CD14-positive monocyte (primary cell): Measurements from ENCODE around the gene MRPS34. TPM values are rescaled to one million over a fixed set of nuclear protein-coding genes. Genes with fewer than 3 reads are reported as not detected.
A peak's percentile ranks its signal among the peaks of the same experiment; 100 is the strongest.

ENCODE experiments used
- DNase-seq, 3 donors: peaks; one replicate each; pipeline ENCODE4 v3.0.0-alpha.2; 2011 to 2022
- H2AFZ ChIP-seq: 2 replicates; pipeline ENCODE4 v1.6.0; 2012; ENCODE audit warnings: mild to moderate bottlenecking, low read depth, low read length, inconsistent platforms; ENCODE audit not compliant: insufficient read depth, poor library complexity, severe bottlenecking
- H3K27ac ChIP-seq, 2 donors: 1 replicate in 1 of 2; 2 replicates in 1 of 2; pipeline ENCODE4 v1.5.1; 2012 to 2013; ENCODE audit warnings: low read length in 2 of 2, control low read depth in 1 of 2, inconsistent platforms in 1 of 2, low read depth in 1 of 2, mild to moderate bottlenecking in 1 of 2
- H3K27me3 ChIP-seq, 2 donors: one replicate each; pipeline versions ENCODE4 v1.6.0 to v1.6.1; 2011 to 2013; ENCODE audit warnings: low read length in 2 of 2; ENCODE audit not compliant: control insufficient read depth in 2 of 2, insufficient read depth in 2 of 2
- H3K36me3 ChIP-seq, 2 donors: replicated peaks in 1 of 2; 1 replicate in 1 of 2; 2 replicates in 1 of 2; pipeline versions ENCODE4 v1.5.1 to v1.6.1; 2012 to 2013; ENCODE audit warnings: low read length in 2 of 2, control low read depth in 1 of 2, inconsistent platforms in 1 of 2, mild to moderate bottlenecking in 1 of 2; ENCODE audit not compliant: insufficient read depth in 2 of 2, control insufficient read depth in 1 of 2
- H3K4me1 ChIP-seq, 2 donors: 1 replicate in 1 of 2; 2 replicates in 1 of 2; pipeline versions ENCODE4 v1.5.1 to v1.6.1; 2012 to 2013; ENCODE audit warnings: low read length in 2 of 2, control low read depth in 1 of 2, inconsistent platforms in 1 of 2, mild to moderate bottlenecking in 1 of 2, moderate library complexity in 1 of 2; ENCODE audit not compliant: insufficient read depth in 2 of 2, control insufficient read depth in 1 of 2
- H3K4me2 ChIP-seq: replicated peaks from 2 replicates; pipeline ENCODE3; 2012; ENCODE audit warnings: low read length, moderate library complexity, mild to moderate bottlenecking; ENCODE audit not compliant: poor library complexity, severe bottlenecking; ENCODE audit errors: extremely low read depth
- H3K4me3 ChIP-seq, 3 experiments: fragments of 200-600 bp in 1 of 3; sonication (generic) in 1 of 3; replicated peaks in 1 of 3; 1 replicate in 2 of 3; 2 replicates in 1 of 3; pipeline ENCODE4 v1.5.1; 2011 to 2013; ENCODE audit warnings: low read length in 3 of 3, mild to moderate bottlenecking in 3 of 3, control low read depth in 2 of 3, low read depth in 2 of 3, inconsistent platforms in 1 of 3, moderate library complexity in 1 of 3
- H3K79me2 ChIP-seq: 2 replicates; pipeline ENCODE4 v1.6.0; 2012; ENCODE audit warnings: mild to moderate bottlenecking, control low read depth, inconsistent platforms, low read length, moderate library complexity; ENCODE audit not compliant: insufficient read depth
- H3K9ac ChIP-seq: 2 replicates; pipeline ENCODE4 v1.6.0; 2017; ENCODE audit warnings: low read length, mild to moderate bottlenecking; ENCODE audit not compliant: insufficient read depth, poor library complexity, severe bottlenecking
- H3K9me3 ChIP-seq, 2 donors: replicated peaks in 1 of 2; 1 replicate in 1 of 2; 2 replicates in 1 of 2; pipeline versions ENCODE4 v1.5.1 to v1.6.1; 2012 to 2013; ENCODE audit warnings: low read length in 2 of 2, control low read depth in 1 of 2; ENCODE audit not compliant: control insufficient read depth in 1 of 2, insufficient read depth in 1 of 2
- H4K20me1 ChIP-seq: 2 replicates; pipeline ENCODE4 v1.6.0; 2012; ENCODE audit warnings: mild to moderate bottlenecking, low read length, control low read depth, moderate library complexity; ENCODE audit not compliant: insufficient read depth
- H3K27ac Mint-ChIP-seq, 7 donors: one replicate each; pipeline ENCODE4 v1.8.0; 2020; ENCODE audit warnings: mild to moderate bottlenecking in 7 of 7, mixed read lengths in 7 of 7, moderate library complexity in 6 of 7, inconsistent platforms in 2 of 7
- H3K27me3 Mint-ChIP-seq, 3 donors: one replicate each; pipeline ENCODE4 v1.8.0; 2021 to 2022; ENCODE audit warnings: low read depth in 3 of 3, mild to moderate bottlenecking in 3 of 3, mixed read lengths in 3 of 3, moderate library complexity in 3 of 3, inconsistent platforms in 1 of 3
- H3K36me3 Mint-ChIP-seq, 2 donors: one replicate each; pipeline ENCODE4 v1.8.0; 2020; ENCODE audit warnings: mixed read lengths in 2 of 2, inconsistent platforms in 1 of 2, mild to moderate bottlenecking in 1 of 2
- H3K4me1 Mint-ChIP-seq: one replicate; pipeline ENCODE4 v1.8.0; 2020; ENCODE audit warnings: mild to moderate bottlenecking, mixed read lengths
- H3K4me3 Mint-ChIP-seq, 2 donors: one replicate each; pipeline ENCODE4 v1.8.0; 2020; ENCODE audit warnings: mild to moderate bottlenecking in 2 of 2, mixed read lengths in 2 of 2, moderate library complexity in 1 of 2
- H3K9me3 Mint-ChIP-seq, 7 donors: one replicate each; pipeline ENCODE4 v1.8.0; 2020 to 2022; ENCODE audit warnings: mixed read lengths in 7 of 7, mild to moderate bottlenecking in 6 of 7, moderate library complexity in 6 of 7, inconsistent platforms in 2 of 7
- CTCF ChIP-seq: fragments of 200-600 bp; IDR thresholded peaks from one replicate; pipeline ENCODE4 v1.8.0; 2022; ENCODE audit warnings: antibody characterized with exemption, mild to moderate bottlenecking
- WGBS: methylation state at CpG from one replicate; pipeline ENCODE4 v1.1.5; 2013; ENCODE audit warnings: missing lambda C conversion rate; ENCODE audit not compliant: insufficient coverage; 5-methylcytosine and 5-hydroxymethylcytosine counted together
- intact Hi-C, 2 donors: fragments of 100-400 bp; cut with micrococcal nuclease; formaldehyde crosslinking; loops; one replicate each; pipeline versions ENCODE4 v1.15.0 to v1.15.1; 2023
- polyA minus RNA-seq: library from RNA; depleted of rRNA, polyadenylated mRNA; stranded (reverse); fragments of >200 nt; gene quantifications from 2 replicates; pipeline ENCODE4 v1.2.3, GENCODE V29; 2012
- polyA plus RNA-seq, 3 donors: library from polyadenylated mRNA; depleted of rRNA in 1 of 3; unstranded in 2 of 3; stranded (reverse) in 1 of 3; fragments of 300-500 nt in 2 of 3; fragments of >200 nt in 1 of 3; fragmentation: Illumina TruSeq in 2 of 3; gene quantifications; 1 replicate in 2 of 3; 2 replicates in 1 of 3; pipeline ENCODE4 v1.2.3, GENCODE V29; 2012 to 2021
- total RNA-seq, 12 experiments: library from RNA in 1 of 12; stranded (reverse) in 1 of 12; fragments of 120-200 nt in 1 of 12; gene quantifications; one replicate each; pipeline ENCODE4 v1.2.4 and lab custom pipeline; 2013 to 2026; ENCODE audit warnings: mixed read lengths in 6 of 12, inconsistent platforms in 1 of 12

Gene MRPS34
- total RNA-seq (2013): 60.5 TPM
- 100 to 1,000 TPM in 2 of 3 donors, 10 to 100 TPM in 1; 34.5 to 137 (median 109) TPM for polyA plus RNA-seq
- 52.8 and 78.3 TPM in 2 replicates for polyA minus RNA-seq
- 0.75 to 13.8 (median 8.7) reads per million in 11 experiments for total RNA-seq (lab: John Stamatoyannopoulos, UW)

GRCh38 chr16:1772908-1773702 is at the start of gene MRPS34:
Gene MRPS34 (minus strand): TSS chr16:1773134. CDS start chr16:1773119, 15 bp downstream.
- H3K36me3 ChIP-seq: peaks cover 42 to 45% of the 10 kb centered on the region in 2 donors
- H3K27ac ChIP-seq: peak within 1 kb of the TSS; percentile 39 to 77
- Mint-ChIP-seq H3K27me3 (peaks cover 0 to 1% (median 0%) of the 10 kb centered on the region in 3 donors), H3K4me3 (peak within 1 kb of the TSS; percentile 90 to 94), H3K9me3 (peaks cover 0 to 2% (median 0%) of the 10 kb centered on the region in 7 donors), H3K4me1 (peaks cover 28% of the 10 kb centered on the region), H3K36me3 (peaks cover 10 to 39% of the 10 kb centered on the region in 2 donors), H3K27ac (peak within 1 kb of the TSS; percentile 59 to 92 (median 89))
- H3K9me3 ChIP-seq: no peaks in the 10 kb centered on the region
- under 1% methylated on average over 108 of the region's 108 CpGs for WGBS
- H3K27me3 ChIP-seq: no peaks in the 10 kb centered on the region
- peak within 1 kb of the TSS; percentile 100 for H3K4me2 ChIP-seq
- peak within 1 kb of the TSS; percentile 78 to 99 (median 89) for H3K4me3 ChIP-seq
- peaks cover 30 to 45% of the 10 kb centered on the region in 2 donors for H3K4me1 ChIP-seq
- peak within 1 kb of the TSS; percentile 84 for H3K9ac ChIP-seq
- peak within 1 kb of the TSS; percentile 92 for H2AFZ ChIP-seq
- intact Hi-C loops: loop anchor here (1.0 to 10.0 kb wide), 5 partner anchors 9 to 351 kb away; partner anchors contain the start of genes CLCN7 (in 1 of the 2), MAPK8IP3 (in 1 of the 2), NUBP2 (in 1 of the 2) and SPSB3 (in 1 of the 2)
- peaks cover 85% of the 10 kb centered on the region for H4K20me1 ChIP-seq
- peak; percentile 97 for TF ChIP-seq CTCF
- DNase-seq: peak; percentile 72 to 77 (median 76)
- peaks cover 46% of the 10 kb centered on the region for H3K79me2 ChIP-seq

GRCh38 chr16:1821861-1822611 is 49.1 kb upstream of the MRPS34 start:
- peak overlapping the region in 2 of 7 donors; percentile 58 to 76 for H3K27ac Mint-ChIP-seq
- H3K4me3 Mint-ChIP-seq: no peak overlapping the region

More at GRCh38 chr16:1821861-1822611, 49.1 kb upstream of the MRPS34 start:
- Histone ChIP-seq H3K4me1 (peaks cover 9 to 16% of the 10 kb centered on the region in 2 donors), H3K9ac (no peak overlapping the region), H2AFZ (no peak overlapping the region), H3K36me3 (peaks cover 56 to 60% of the 10 kb centered on the region in 2 donors), H3K79me2 (peaks cover 33% of the 10 kb centered on the region), H3K4me2 (no peak overlapping the region), H3K27ac (no peak overlapping the region), H3K4me3 (no peak overlapping the region), H3K27me3 (no peaks in the 10 kb centered on the region), H3K9me3 (no peaks in the 10 kb centered on the region), H4K20me1 (peaks cover 57% of the 10 kb centered on the region)
- Mint-ChIP-seq H3K4me1 (peaks cover 13% of the 10 kb centered on the region), H3K27me3 (peaks cover 0 to 3% (median 0%) of the 10 kb centered on the region in 3 donors), H3K36me3 (peaks cover 27 to 65% of the 10 kb centered on the region in 2 donors), H3K9me3 (no peaks in the 10 kb centered on the region)
- TF ChIP-seq CTCF: no peak
- DNase-seq: no peak
- 100% methylated on average over 14 of the region's 24 CpGs for WGBS
- intact Hi-C loops: no loop called here
